ENCODE data around the gene CCDC106.

The CCDC106 gene

GRCh38 chr19:55684946-55685681 lies 37.1 kb downstream of the CCDC106 start:
- no peak for DNase-seq (ENCODE audit: low spot score)

- no peak for DNase-seq (ENCODE audit: low spot score)
Measured at GRCh38 chr19:55685776-55686175, 37.8 kb downstream of the CCDC106 start.

- DNase-seq (ENCODE audit: low spot score) = no peak
Measured at GRCh38 chr19:55686311-55687050, 38.5 kb downstream of the CCDC106 start.

GRCh38 chr19:55687281-55688201 lies 39.5 kb downstream of the CCDC106 start:
- DNase-seq (ENCODE audit: low spot score) = no peak

GRCh38 chr19:55688422-55689218 lies 40.6 kb downstream of the CCDC106 start:
- no peak for DNase-seq (ENCODE audit: low spot score)

- no peak for DNase-seq (ENCODE audit: low spot score)
Measured at GRCh38 chr19:55689411-55690108, 41.5 kb downstream of the CCDC106 start.

- no peak for DNase-seq (ENCODE audit: low spot score)
Measured at GRCh38 chr19:55690109-55690768, 42.2 kb downstream of the CCDC106 start.

GRCh38 chr19:55690769-55691545 lies 42.9 kb downstream of the CCDC106 start:
- no peak for DNase-seq (ENCODE audit: low spot score)

GRCh38 chr19:55691561-55692481 lies 43.8 kb downstream of the CCDC106 start:
- no peak for DNase-seq (ENCODE audit: low spot score)

- no peak for DNase-seq (ENCODE audit: low spot score)
Measured at GRCh38 chr19:55692681-55693081, 44.7 kb downstream of the CCDC106 start.

GRCh38 chr19:55693336-55693974 lies 45.4 kb downstream of the CCDC106 start:
- no peak for DNase-seq (ENCODE audit: low spot score)

- no peak for DNase-seq (ENCODE audit: low spot score)
Measured at GRCh38 chr19:55694241-55694655, 46.2 kb downstream of the CCDC106 start.

GRCh38 chr19:55694656-55695491 lies 46.9 kb downstream of the CCDC106 start:
- no peak for DNase-seq (ENCODE audit: low spot score)

- DNase-seq (ENCODE audit: low spot score) = no peak
Measured at GRCh38 chr19:55695511-55696290, 47.7 kb downstream of the CCDC106 start.

GRCh38 chr19:55696301-55697068 lies 48.5 kb downstream of the CCDC106 start:
- peak; percentile 26 for DNase-seq (ENCODE audit: low spot score)

GRCh38 chr19:55697069-55697440 lies 49.0 kb downstream of the CCDC106 start:
- peak; percentile 18 for DNase-seq (ENCODE audit: low spot score)

Measured in D341Med (cell line).